NCI-H460 (cell line): ENCODE results near the gene TMC5. TPM values are rescaled to one million over a fixed set of nuclear protein-coding genes. Genes with fewer than 3 reads are reported as not detected.

Experiments
- DNase-seq: peaks from one replicate; pipeline ENCODE4 v3.0.0-alpha.2; 2016; ENCODE audit warnings: low read depth; ENCODE audit errors: extremely low read depth
- total RNA-seq: library from RNA; depleted of rRNA; stranded (reverse); fragments of >200 nt; shearing (Covaris generic); gene quantifications from 2 replicates; pipeline ENCODE4 v1.2.3, GENCODE V29; 2014

TMC5 gene
- total RNA-seq, 1 experiment from 2014 or later: 0.07 TPM

- no peak for DNase-seq
Observed at GRCh38 chr16:19503461-19504075, 85.9 kb downstream of the TMC5 start.

- DNase-seq: no peak
Observed at GRCh38 chr16:19505600-19506303, 88.1 kb downstream of the TMC5 start.

- DNase-seq: no peak
Observed at GRCh38 chr16:19506965-19507364, 89.3 kb downstream of the TMC5 start.

- DNase-seq: no peak
Observed at GRCh38 chr16:19507867-19508266, 90.2 kb downstream of the TMC5 start.

- no peak for DNase-seq
Observed at GRCh38 chr16:19512297-19512696, 94.6 kb downstream of the TMC5 start.

- no peak for DNase-seq
Observed at GRCh38 chr16:19513377-19514053, 95.8 kb downstream of the TMC5 start.

GRCh38 chr16:19515757-19516156, 98.1 kb downstream of the TMC5 start:
- no peak for DNase-seq

- peak; percentile 69 for DNase-seq
Observed at GRCh38 chr16:19517424-19518089, 99.9 kb downstream of the TMC5 start.

- no peak for DNase-seq
Observed at GRCh38 chr16:19518388-19518787, 100.7 kb downstream of the TMC5 start.

- DNase-seq: no peak
Observed at GRCh38 chr16:19520861-19521331, 103.2 kb downstream of the TMC5 start.

GRCh38 chr16:19521471-19522396, 104.1 kb downstream of the TMC5 start, which contains the start of gene GDE1:
GDE1 (minus strand) TSS chr16:19522098; CDS start chr16:19521964, 134 bp downstream.
- peak; percentile 91 for DNase-seq

GRCh38 chr16:19522397-19522732, 104.7 kb downstream of the TMC5 start:
- no peak for DNase-seq

- DNase-seq: no peak
Observed at GRCh38 chr16:19522760-19523159, 105.1 kb downstream of the TMC5 start.

- DNase-seq: no peak
Observed at GRCh38 chr16:19523184-19523558, 105.5 kb downstream of the TMC5 start.

- peak; percentile 96 for DNase-seq
Observed at GRCh38 chr16:19523559-19524355, 106.1 kb downstream of the TMC5 start, which contains the start of gene CCP110. CCP110 (plus strand) TSS chr16:19523942; CDS start chr16:19527882, 3,940 bp downstream.

- DNase-seq: no peak
Observed at GRCh38 chr16:19524356-19524615, 106.6 kb downstream of the TMC5 start.

GRCh38 chr16:19524616-19525384, 107.1 kb downstream of the TMC5 start:
- DNase-seq: no peak

GRCh38 chr16:19525385-19525723, 107.7 kb downstream of the TMC5 start:
- no peak for DNase-seq

- DNase-seq: no peak
Observed at GRCh38 chr16:19527161-19527560, 109.5 kb downstream of the TMC5 start.
